ENCODE data around the gene C2CD4B.

The C2CD4B gene

DNA sequence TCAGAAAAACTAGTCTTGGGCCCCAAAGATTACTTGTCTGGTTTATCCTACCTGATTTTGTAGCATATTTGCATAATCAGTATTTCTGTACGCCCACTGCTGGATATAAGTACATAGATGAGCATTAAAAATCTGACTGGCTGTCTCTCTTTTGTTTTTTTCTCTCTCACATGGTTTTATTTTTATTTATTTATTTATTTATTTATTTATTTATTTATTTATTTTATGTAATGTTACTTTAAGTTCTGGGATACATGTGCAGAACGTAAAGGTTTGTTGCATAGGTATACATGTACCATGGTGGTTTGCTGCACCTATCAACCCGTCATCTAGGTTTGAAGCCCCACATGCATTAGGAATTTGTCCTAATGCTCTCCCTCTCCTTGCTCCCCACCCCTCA is 31.9 kb downstream of the C2CD4B start:
- Histone ChIP-seq H3K27me3 (replicated peaks) (no peaks in the 10 kb centered on the region), H3K27ac (no peak overlapping the region), H3K4me3 (ENCODE audit: low read depth, low read length) (no peak overlapping the region), H3K36me3 (replicated peaks) (no peaks in the 10 kb centered on the region)
- in situ Hi-C loops (cut with HindIII; ENCODE audit: low pct_ligation_motif_present, low sequenced_read_pairs), result no loop called here
- no peak for DNase-seq
- TF ChIP-seq, protein P1, sequence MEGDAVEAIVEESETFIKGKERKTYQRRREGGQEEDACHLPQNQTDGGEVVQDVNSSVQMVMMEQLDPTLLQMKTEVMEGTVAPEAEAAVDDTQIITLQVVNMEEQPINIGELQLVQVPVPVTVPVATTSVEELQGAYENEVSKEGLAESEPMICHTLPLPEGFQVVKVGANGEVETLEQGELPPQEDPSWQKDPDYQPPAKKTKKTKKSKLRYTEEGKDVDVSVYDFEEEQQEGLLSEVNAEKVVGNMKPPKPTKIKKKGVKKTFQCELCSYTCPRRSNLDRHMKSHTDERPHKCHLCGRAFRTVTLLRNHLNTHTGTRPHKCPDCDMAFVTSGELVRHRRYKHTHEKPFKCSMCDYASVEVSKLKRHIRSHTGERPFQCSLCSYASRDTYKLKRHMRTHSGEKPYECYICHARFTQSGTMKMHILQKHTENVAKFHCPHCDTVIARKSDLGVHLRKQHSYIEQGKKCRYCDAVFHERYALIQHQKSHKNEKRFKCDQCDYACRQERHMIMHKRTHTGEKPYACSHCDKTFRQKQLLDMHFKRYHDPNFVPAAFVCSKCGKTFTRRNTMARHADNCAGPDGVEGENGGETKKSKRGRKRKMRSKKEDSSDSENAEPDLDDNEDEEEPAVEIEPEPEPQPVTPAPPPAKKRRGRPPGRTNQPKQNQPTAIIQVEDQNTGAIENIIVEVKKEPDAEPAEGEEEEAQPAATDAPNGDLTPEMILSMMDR (IDR thresholded peaks at IDR 0.05; ENCODE audit: low read depth, low read length, missing control alignments), result no peak

- Histone ChIP-seq H3K27me3 (replicated peaks) (no peaks in the 10 kb centered on the region), H3K4me3 (ENCODE audit: low read depth, low read length) (no peak overlapping the region), H3K36me3 (replicated peaks) (no peaks in the 10 kb centered on the region), H3K27ac (no peak overlapping the region)
- no peak for DNase-seq
- TF ChIP-seq, protein P1 (IDR thresholded peaks at IDR 0.05; ENCODE audit: low read depth, low read length, missing control alignments), result no peak
- in situ Hi-C loops (cut with HindIII; ENCODE audit: low pct_ligation_motif_present, low sequenced_read_pairs), result no loop called here
Observed at GRCh38 chr15:62128916-62129315, 36.2 kb downstream of the C2CD4B start.

GRCh38 chr15:62126364-62126763 is 38.7 kb downstream of the C2CD4B start:
- TF ChIP-seq, protein P1 (IDR thresholded peaks at IDR 0.05; ENCODE audit: low read depth, low read length, missing control alignments), result no peak
- no peak overlapping the region for H3K27ac ChIP-seq
- no peak overlapping the region for H3K4me3 ChIP-seq (ENCODE audit: low read depth, low read length)
- H3K36me3 ChIP-seq (replicated peaks), result no peaks in the 10 kb centered on the region
- in situ Hi-C loops (cut with HindIII; ENCODE audit: low pct_ligation_motif_present, low sequenced_read_pairs), result no loop called here
- DNase-seq, result no peak
- H3K27me3 ChIP-seq (replicated peaks), result no peaks in the 10 kb centered on the region

DNA sequence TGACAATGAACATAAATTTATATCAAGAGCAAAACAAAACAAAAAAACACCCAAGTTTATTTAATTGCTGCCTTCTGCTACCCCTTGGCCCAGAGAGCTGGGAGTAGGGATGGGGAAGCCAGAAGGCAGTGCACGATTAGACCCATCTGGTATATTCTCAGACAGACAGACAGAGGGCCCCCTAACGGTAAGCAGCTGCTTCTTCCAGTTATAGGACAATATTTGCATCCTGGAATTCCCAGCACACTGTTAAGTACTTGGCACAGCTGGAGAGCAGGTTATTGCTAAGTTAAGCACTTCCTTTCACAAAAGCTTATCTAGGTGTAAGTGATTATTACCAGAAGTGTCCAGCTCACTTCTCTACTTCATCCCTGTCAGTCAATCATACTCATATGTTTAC is 39.3 kb downstream of the C2CD4B start:
- no peaks in the 10 kb centered on the region for H3K27me3 ChIP-seq (replicated peaks)
- TF ChIP-seq, protein P1 (IDR thresholded peaks at IDR 0.05; ENCODE audit: low read depth, low read length, missing control alignments), result peak; percentile 69
- DNase-seq, result peak; percentile 51
- H3K27ac ChIP-seq, result no peak overlapping the region
- H3K4me3 ChIP-seq (ENCODE audit: low read depth, low read length), result no peak overlapping the region
- H3K36me3 ChIP-seq (replicated peaks), result no peaks in the 10 kb centered on the region
- in situ Hi-C loops (cut with HindIII; ENCODE audit: low pct_ligation_motif_present, low sequenced_read_pairs), result no loop called here

DNA sequence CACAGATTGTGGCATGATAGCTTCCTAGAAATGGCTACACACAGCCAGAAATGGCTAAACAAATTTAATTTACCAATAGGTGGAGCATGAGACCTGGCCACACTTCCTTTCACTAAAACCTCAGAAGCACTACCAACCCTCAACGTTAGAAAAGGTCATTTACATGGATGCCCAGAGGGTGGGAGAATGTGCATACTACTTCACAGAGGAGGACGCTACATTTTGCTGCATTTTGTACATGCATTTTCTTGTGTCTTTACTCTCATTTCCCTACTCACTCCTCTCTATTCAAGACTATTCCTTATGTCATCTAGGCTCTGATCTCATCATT is 40.1 kb downstream of the C2CD4B start:
- no peak overlapping the region for H3K27ac ChIP-seq
- no peaks in the 10 kb centered on the region for H3K36me3 ChIP-seq (replicated peaks)
- no peak overlapping the region for H3K4me3 ChIP-seq (ENCODE audit: low read depth, low read length)
- no peak for DNase-seq
- no peaks in the 10 kb centered on the region for H3K27me3 ChIP-seq (replicated peaks)
- in situ Hi-C loops (cut with HindIII; ENCODE audit: low pct_ligation_motif_present, low sequenced_read_pairs), result no loop called here
- TF ChIP-seq, protein P1 (IDR thresholded peaks at IDR 0.05; ENCODE audit: low read depth, low read length, missing control alignments), result no peak

DNA sequence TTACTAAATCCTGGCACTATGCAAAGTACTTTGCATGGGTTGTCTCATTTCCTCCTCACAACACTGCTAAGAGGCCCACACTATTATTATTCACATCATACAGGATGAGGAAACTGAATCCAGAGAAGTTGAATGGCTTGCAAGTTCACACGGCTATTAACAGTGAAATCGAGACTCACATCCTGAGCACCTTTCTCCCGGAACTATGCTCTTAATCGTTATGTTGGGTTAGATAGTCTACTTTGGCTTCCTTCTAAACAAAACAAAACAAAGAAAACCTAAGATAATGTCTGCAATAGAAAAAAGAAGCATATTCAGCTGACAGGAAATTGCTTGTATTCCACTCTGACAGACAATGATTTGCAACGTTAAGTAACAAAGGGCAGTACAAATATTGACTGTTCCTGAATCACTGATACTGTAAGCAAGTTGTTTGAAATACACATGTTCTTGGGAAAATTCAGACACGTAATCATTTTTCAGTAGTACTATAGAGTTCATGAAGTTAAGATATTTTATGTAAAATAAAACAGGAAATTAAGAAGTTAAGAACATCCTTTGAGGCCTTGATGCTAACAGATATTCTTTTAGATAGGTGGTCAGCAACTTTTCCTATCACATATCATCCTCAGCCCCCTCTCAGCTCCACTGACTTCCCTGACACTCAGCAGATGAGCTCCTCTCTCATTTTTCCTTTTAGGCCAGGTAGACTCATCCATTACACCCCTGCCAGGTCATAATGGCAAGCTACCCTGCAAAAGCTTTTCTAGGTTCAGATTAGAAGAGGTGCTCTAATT is 40.7 kb downstream of the C2CD4B start:
- DNase-seq, result no peak
- Histone ChIP-seq H3K27me3 (replicated peaks) (no peaks in the 10 kb centered on the region), H3K4me3 (ENCODE audit: low read depth, low read length) (no peak overlapping the region), H3K27ac (peak overlapping the region; percentile 1), H3K36me3 (replicated peaks) (no peaks in the 10 kb centered on the region)
- in situ Hi-C loops (cut with HindIII; ENCODE audit: low pct_ligation_motif_present, low sequenced_read_pairs), result no loop called here
- TF ChIP-seq, protein P1 (IDR thresholded peaks at IDR 0.05; ENCODE audit: low read depth, low read length, missing control alignments), result no peak
